HEK293T (cell line): ENCODE results near the gene ZNF608.
A peak's percentile ranks its signal among the peaks of the same experiment; 100 is the strongest.

ENCODE experiments used
- CTCF ChIA-PET: fragments of 350-600 bp; formaldehyde crosslinking; extraction: SDS; loops from one replicate; lab custom pipeline; 2021; ENCODE audit warnings: antibody characterized with exemption, inconsistent platforms; lab: Yijun Ruan, JAX
- POLR2A ChIA-PET: fragments of 350-600 bp; formaldehyde crosslinking; extraction: SDS; loops from one replicate; lab custom pipeline; 2020; ENCODE audit warnings: antibody characterized with exemption, inconsistent platforms; lab: Yijun Ruan, JAX
- DNase-seq: peaks from one replicate; pipeline ENCODE4 v3.0.0; 2012; ENCODE audit warnings: mixed read lengths; ENCODE audit errors: extremely low spot score
- ELF4 ChIP-seq: fragments of 450-650 bp; IDR thresholded peaks from 2 replicates; pipeline ENCODE4 v1.6.1; 2017; ENCODE audit warnings: antibody characterized with exemption
- FOXK2 ChIP-seq: fragments of 450-650 bp; IDR thresholded peaks from 2 replicates; pipeline ENCODE4 v1.6.1; 2016; ENCODE audit warnings: mild to moderate bottlenecking
- FOXM1 ChIP-seq: fragments of 450-650 bp; IDR thresholded peaks from 2 replicates; pipeline ENCODE4 v1.6.1; 2017; ENCODE audit warnings: mild to moderate bottlenecking, borderline replicate concordance
- L3MBTL2 ChIP-seq: fragments of 450-650 bp; conservative IDR thresholded peaks from 2 replicates; pipeline ENCODE4 v1.6.1; 2016; ENCODE audit warnings: mild to moderate bottlenecking
- TARDBP ChIP-seq: fragments of 450-650 bp; IDR thresholded peaks from 2 replicates; pipeline ENCODE4 v1.6.1; 2016
- ZNF384 ChIP-seq: fragments of 450-650 bp; IDR thresholded peaks from 2 replicates; pipeline ENCODE4 v1.6.1; 2016
- TF ChIP-seq, protein P1 (sequence below): fragments of 450-650 bp; IDR thresholded peaks from 2 replicates; pipeline ENCODE4 v1.6.1; 2016

Gene ZNF608

DNA sequence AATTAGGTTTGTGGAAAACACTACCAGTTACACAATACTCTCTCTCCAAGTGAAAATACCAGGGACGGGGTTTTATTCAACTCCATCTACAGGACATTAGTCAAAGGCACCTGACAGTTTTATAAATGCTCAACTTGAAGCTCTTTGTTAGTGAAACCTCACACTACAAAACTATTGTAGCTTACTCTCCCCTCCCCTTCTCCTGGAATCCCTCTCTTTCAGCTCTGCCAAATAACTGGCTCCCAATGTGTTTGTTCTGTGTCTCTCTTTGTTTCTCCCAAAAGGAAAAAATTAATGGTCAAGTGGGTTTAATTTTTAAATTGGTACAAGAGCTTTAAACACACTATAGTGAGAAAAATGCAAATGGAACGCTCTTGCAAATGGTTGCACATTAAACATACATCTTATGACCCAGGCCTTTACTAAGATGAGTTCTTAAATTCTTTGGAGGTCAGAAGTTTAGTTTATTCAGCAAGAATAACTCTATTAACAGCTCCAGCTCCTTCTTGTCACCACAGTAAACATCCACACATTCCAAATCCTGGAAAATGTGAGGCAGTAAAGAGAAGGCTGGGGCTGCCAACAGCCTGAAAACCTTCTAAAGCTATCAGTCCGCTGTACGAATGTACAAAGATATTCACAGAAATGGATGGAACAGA is 48.4 kb downstream of the ZNF608 start:
- DNase-seq = no peak
- no peak for TF ChIP-seq FOXM1
- TF ChIP-seq, protein P1, sequence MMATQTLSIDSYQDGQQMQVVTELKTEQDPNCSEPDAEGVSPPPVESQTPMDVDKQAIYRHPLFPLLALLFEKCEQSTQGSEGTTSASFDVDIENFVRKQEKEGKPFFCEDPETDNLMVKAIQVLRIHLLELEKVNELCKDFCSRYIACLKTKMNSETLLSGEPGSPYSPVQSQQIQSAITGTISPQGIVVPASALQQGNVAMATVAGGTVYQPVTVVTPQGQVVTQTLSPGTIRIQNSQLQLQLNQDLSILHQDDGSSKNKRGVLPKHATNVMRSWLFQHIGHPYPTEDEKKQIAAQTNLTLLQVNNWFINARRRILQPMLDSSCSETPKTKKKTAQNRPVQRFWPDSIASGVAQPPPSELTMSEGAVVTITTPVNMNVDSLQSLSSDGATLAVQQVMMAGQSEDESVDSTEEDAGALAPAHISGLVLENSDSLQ = peak; percentile 97
- ChIA-PET CTCF (interaction anchor here (1.1 to 1.5 kb wide), 5 partner anchors 9 to 27 kb away, joined by 3 to 8 read pairs (median 4); no protein-coding TSS in a partner anchor), POLR2A (interaction anchor here (0.5 kb wide), 1 partner anchor 41 kb away, joined by 3 read pairs; no protein-coding TSS in a partner anchor)

DNA sequence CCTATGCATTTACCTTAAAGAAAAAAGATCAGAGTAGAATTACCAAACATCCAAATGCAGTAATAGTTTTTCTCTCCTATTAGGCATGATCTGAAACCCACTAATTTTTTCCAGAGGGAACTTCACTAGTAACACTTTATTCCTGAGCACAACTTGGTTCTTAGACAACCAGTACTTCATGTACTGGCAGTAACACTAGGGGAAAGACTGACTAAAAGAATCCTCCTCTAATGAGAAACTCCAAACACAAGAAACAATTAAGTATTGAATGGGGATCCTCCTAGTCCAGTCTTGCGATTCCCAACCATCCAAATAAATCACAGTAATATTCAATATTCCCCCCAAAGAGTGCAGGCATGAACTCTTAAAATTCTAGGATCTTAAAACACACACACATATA is 48.9 kb downstream of the ZNF608 start:
- TF ChIP-seq ELF4 (no peak), FOXK2 (no peak)
- ChIA-PET CTCF (interaction anchor here (1.1 to 1.5 kb wide), 4 partner anchors 8 to 18 kb away, joined by 3 to 8 read pairs (median 4); no protein-coding TSS in a partner anchor), POLR2A (no interaction called here)
- DNase-seq = no peak

DNA sequence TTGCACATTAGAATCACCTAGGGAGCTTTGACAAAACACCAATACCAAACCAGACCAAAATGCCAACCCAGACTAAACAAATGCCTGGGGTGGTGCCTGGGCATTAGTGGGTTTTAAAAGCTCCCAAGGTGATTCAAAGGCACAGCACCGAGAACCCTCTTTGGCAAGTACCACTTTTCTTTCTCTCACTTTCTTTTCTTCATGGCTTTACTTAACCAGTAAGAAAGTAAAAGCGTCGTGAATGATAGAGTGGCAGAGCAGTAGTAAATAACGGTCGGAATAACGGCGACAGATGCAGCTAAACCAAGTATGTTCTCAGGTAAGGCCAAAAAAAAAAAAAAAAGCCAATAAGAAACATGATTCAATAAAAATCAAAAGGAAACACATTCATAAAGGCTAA is 49.5 kb downstream of the ZNF608 start:
- ChIA-PET POLR2A (no interaction called here), CTCF (no interaction called here)
- no peak for DNase-seq
- TF ChIP-seq ZNF384 (no peak), L3MBTL2 (no peak), TARDBP (no peak)
